Stimulated activated CD8-positive, alpha-beta memory T cell treated with anti-CD3 and anti-CD28 coated beads, Interleukin-15, amount 100 ng/mL, for 48 hours (primary cell): Measurements from ENCODE around the gene NSMF.

Experiments
- DNase-seq, 2 donors: peaks; one replicate each; pipeline ENCODE4 v3.0.0-alpha.2; 2020; ENCODE audit warnings: low read depth in 2 of 2

The NSMF gene

DNA sequence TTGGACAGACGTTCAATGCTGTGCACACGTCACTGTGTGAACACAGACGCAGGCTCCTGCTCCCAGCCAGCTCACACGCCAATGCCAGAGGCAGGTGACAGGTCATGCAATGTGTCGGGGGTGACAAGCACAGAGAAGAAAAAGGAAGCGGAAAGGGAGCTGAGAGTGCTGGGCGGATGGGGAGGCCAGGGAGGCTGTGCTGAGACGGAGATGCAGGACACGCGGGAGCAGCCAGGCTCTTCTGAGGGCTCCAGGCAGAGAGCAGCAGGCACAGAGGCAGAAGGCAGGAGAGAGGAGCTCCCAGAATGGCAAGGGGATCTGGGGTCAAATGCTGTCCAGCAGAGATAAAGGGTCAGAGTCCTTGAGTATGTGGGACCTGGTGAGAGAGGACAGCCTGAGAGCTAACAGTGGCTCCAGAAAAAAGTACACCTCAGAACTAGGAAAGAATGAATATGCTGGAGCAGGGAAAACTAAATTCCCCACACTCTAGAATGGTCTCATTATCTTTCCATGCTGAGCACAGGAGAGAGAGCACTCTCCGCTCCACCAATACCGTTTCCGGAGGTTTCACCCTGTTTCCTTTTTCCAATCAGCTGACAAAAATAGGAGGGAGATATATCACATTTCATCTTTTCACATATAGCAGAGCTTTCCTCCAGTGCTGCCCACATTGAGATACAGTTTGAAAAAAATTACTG lies 32.8 kb upstream of the NSMF start:
- DNase-seq = no peak

GRCh38 chr9:137490532-137491186 lies 31.5 kb upstream of the NSMF start:
- no peak for DNase-seq

DNA sequence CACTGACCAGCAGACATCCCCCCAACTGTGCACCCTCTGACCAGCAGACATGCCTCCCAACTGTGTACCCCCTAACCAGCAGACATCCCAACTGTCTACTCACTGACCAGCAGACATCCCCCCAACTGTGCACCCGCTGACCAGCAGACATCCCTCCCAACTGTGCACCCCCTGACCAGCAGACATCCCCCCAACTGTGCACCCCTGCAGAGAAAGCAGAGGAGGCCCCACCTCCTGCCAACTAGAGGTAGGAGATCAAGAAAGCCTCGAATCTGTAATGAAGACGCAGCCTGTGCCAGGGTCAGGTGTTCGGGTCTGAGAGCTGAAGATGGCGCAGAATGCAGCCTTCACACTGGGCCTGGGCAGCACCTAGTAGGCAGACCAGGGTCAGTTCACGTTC lies 29.8 kb upstream of the NSMF start:
- DNase-seq = no peak

GRCh38 chr9:137488327-137488653 lies 29.2 kb upstream of the NSMF start:
- DNase-seq = no peak

- DNase-seq = no peak
Measured at GRCh38 chr9:137487454-137488326, 28.6 kb upstream of the NSMF start.

GRCh38 chr9:137486545-137487453 lies 27.7 kb upstream of the NSMF start:
- DNase-seq = no peak

- no peak for DNase-seq
Measured at GRCh38 chr9:137486141-137486490, 27.0 kb upstream of the NSMF start.

DNA sequence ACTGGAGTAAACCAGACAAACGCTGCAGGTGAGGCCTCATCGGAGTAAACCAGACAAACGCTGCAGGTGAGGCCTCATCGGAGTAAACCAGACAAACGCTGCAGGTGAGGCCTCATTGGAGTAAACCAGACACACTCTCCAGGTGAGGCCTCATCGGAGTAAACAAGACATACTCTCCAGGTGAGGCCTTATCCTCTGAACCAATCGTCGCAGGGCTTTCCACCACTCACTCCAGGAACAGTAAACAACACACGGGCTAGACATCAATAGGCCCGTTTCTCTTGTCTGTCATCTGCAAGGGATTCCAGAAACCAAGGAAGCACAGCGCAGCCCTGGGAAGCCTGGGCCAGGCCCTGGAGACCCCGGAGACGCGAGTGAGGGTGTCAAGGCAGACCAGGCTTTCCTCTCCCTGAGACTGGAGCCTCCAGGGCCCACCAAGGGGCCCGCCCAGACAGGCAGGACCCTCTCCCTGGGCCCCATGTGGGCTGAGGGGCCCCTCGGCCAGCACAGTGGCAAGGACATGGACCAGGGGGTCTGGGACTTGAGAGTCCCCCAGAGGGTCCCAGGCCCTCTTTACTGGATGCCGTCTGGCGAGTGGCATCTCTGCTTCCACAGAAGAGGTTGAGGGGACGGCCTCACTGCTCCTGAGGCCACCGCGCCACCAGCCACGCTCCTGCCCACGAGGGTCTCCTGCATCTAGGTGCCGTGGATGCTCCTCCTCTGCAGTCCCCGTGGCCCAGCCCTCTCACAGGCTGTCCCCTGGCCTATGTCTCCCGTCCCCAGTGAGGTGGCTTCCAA lies 26.4 kb upstream of the NSMF start:
- DNase-seq = no peak

GRCh38 chr9:137484551-137485315 lies 25.6 kb upstream of the NSMF start:
- DNase-seq = no peak

GRCh38 chr9:137482094-137482781 lies 23.1 kb upstream of the NSMF start:
- DNase-seq = no peak

- no peak for DNase-seq
Measured at GRCh38 chr9:137480686-137481683, 21.9 kb upstream of the NSMF start.

DNA sequence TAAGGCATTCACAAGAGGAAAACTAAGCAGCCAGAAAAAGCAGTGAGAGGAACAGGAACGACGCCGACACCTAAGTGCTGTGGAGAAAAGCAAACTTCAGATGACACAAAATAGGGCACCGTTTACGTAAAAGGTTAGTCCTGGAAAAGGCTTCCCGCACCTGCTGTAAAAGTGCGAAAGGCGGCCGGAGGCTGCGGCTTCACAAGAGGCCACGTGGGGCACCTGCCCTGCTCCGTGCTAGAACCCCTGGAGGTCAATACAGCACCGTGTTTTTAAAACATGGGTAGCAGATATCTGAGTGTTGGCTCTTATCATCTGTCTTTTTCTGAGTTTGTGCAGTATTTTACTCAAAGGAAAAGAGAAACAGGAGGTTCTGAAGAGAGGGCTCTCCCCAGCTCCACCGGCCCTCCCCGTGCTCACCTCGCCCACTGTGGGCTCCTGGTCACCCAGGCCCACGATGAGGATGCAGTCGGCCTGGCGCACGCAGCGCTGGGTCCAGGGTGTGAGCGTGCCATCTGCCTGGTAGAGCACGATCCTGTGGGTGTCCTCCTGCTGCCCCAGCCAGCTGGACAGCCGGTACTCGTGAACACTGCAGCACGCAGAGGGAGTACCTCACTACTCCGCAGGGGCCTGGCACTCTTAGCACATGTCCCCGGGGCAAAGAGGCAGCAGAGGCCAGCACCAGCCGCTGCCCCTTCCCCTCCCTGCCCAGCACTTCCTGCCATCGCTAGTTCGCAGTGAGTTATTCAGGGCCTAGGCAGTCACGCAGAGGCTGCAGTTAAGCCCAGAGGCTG lies 21.0 kb upstream of the NSMF start:
- DNase-seq = no peak

GRCh38 chr9:137478962-137479861 lies 20.1 kb upstream of the NSMF start:
- no peak for DNase-seq

GRCh38 chr9:137478613-137478961 lies 19.5 kb upstream of the NSMF start:
- no peak for DNase-seq

DNA sequence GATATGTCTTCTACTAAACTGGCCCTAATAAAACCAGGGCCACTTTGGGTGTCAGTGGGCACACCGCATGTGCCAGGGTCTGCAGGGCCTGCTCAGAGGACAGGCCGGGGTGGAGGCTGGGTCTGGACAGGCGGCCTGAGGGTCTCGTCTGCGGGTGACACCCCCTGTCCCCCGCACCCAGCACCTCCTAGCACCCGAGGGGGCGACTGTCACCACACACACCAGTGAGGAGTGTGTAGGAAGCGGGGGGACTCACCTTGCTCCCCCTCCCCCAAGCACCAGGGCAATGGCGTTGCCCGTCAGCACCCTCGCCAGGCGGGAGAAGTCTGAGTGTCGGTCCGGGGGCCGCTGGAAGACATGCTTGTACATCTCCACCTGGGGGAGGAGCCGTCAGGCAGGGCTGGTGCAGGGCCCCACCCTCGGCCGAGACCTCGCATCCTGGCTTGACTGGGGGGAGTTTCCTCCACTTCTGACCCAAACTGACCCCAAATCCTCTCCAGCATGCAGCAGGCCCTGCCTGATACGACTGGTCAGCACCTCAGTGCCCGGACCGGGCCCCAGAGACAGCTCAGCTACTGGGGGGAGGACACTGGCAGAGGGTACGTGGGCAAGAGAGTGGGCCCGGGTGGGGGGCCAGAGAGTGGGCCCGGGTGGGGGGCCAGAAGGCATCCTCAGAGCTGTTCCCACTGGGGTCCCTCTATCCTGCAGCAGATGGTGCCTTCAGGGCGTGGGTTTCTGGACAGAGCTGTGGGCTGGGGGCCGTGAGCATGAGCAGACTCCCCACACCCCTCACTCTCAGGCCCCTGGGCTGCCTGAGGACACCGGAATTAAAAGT lies 18.9 kb upstream of the NSMF start:
- no peak for DNase-seq

GRCh38 chr9:137476856-137477255 lies 17.7 kb upstream of the NSMF start:
- no peak for DNase-seq
